ENCODE data around the gene PLBD1. TPM values are rescaled to one million over a fixed set of nuclear protein-coding genes. Genes with fewer than 3 reads are reported as not detected.

PLBD1 gene
- polyA plus RNA-seq, 1 donor = 18.8 TPM

DNA sequence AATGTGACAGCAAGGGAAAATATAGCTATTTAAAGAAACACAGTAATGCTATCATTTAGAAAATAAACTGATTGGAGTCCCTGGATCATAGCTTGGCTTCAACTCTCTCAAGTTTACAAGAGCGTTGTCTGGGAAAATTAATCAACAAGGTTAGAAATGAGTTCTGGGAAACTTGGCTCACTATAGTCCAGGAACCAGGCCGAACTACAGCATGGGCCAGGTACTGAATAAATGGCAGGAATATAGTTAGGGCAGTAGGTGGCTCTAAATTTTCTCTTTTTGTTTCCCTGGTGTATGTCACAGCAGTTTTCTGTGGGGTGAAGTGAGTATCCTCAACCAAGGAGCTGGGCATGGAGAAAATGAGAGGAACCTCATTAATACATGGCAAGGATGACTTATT lies 72.4 kb downstream of the PLBD1 start:
- DNase-seq = no peak

DNA sequence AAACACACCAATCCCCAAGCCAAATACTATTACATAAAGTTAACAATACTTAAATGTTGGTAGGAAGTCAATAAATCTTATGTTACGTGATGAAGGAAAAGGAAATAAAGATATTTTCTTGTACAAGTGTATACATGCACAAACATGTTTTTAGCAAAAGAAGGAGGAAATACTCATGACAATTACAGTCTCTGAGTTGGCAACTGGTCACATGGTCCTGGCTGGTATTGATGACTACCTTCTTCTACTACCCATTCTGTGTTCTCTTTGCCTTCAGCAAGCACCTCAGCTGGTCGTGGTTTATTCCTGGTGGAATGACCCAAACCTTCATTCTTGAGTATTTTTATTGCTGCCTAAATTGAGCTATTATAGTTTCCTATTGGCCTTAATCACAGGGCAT lies 84.8 kb downstream of the PLBD1 start:
- no peak for DNase-seq

DNA sequence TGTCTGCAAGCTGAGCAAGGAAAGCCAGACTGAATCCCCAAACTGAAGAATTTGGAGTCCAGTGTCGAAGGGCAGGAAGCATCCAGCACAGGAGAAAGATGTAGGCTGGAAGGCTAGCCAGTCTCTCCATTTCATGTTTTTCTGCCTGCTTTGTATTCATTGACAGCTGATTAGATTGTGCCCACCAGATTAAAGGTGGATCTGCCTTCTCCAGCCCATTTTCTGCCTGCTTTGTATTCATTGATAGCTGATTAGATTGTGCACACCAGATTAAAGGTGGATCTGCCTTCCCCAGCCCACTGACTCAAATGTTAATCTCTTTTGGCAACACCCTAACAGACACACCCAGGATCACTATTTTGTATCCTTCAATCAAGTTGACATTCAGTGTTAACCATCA lies 85.3 kb downstream of the PLBD1 start:
- DNase-seq = no peak

DNA sequence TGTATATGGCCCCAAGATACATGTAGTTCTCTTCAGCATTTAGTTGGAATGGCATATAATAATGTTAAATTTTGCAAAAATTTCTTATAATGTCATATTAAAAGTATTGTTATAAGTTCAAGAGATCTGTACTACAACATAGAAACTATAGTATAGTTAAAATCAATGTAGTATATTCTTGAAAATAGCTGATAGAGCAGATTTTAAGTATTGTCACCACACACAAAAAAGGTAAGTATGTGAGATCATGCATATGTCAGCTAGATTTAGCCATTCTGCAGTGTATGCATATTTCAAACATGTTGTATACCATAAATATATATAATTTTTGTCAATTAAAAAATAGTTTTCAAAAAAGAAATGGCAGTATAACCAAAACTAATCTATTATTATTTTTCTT lies 86.5 kb downstream of the PLBD1 start:
- DNase-seq = no peak

DNA sequence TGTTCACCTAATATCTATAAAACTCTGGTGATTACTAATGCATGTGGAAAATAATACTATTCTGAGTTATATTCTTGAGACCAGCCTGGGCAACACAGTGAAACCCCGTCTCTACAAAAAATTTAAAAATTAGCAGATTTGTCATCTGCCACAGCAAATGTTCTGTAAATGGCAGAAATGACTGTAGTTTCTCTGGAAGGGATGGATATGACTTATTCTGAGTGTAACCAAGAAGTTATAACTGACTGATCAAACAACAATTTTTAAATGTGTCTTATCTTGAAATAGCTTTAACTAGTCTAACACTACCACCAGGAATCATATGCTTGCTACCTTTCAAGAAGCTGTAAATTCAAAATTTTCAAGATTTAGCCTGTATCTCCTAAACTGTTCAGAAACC lies 88.7 kb downstream of the PLBD1 start:
- no peak for DNase-seq

DNA sequence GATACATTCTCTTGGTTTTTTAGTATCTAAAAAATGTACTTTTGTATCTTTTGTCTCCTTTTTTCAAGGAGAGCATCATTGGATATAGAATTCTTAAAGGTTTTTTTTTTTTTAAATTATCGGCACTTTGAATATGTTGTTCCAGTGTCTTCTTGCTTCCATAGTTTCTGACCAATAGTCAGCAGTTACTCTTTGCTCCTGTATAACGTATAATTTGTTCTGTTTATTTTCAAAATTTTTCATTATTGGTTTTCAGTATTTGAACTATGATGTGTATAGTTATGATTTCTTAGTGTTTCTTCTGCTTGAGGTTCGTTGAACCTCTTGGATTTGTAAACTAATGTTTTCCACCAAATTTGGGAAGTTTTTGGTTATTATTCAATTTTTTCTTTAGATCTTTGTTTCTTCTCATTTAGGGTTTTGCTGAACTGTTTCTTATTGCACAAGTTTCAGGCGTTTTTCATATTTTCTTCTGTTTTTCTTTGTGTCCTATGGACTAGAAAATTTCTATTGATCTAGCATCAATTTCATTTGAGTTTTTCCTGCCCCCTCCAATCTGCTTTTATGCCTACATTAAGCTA lies 93.9 kb downstream of the PLBD1 start:
- no peak for DNase-seq

DNA sequence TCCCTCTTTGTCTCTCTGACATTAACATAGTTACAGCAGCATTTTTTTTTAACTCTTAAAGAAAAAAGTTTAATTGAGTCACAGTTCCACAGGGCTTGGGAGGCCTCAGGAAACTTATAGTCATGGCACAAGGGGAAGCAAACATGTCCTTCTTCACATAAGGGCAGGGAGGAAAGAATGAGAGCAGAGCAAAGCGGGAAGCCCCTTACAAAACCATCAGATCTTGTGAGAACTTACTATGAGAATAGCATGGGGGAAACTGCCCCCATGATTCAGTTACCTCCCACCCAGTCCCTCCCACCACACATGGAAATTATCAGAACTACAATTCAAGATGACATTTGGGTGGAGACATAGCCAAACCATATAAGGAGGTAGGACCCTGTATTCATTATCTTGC lies 96.2 kb downstream of the PLBD1 start:
- no peak for DNase-seq

DNA sequence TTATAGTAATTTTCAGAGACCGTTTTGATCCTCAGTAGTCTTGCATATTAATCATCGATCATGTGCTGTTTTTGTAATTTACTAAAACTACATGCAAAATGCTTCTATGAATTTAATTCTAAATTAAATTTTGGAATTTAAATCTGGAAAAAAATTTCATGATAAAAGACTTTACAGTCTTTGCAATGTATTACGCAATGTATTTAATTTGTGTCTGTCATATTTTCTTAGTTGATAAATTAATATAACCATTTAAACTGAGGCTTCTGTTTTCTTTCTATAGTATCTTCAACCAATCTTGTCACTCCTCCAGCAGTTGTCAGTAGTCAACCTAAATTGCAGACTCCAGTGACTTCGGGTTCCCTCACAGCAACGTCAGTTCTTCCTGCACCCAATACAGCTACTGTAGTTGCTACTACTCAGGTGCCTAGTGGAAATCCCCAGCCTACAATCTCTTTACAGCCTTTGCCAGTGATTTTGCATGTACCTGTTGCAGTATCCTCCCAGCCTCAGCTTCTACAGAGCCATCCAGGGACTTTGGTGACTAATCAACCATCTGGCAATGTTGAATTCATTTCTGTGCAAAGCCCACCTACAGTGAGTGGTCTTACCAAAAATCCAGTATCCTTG lies 107.4 kb downstream of the PLBD1 start:
- DNase-seq = no peak

DNA sequence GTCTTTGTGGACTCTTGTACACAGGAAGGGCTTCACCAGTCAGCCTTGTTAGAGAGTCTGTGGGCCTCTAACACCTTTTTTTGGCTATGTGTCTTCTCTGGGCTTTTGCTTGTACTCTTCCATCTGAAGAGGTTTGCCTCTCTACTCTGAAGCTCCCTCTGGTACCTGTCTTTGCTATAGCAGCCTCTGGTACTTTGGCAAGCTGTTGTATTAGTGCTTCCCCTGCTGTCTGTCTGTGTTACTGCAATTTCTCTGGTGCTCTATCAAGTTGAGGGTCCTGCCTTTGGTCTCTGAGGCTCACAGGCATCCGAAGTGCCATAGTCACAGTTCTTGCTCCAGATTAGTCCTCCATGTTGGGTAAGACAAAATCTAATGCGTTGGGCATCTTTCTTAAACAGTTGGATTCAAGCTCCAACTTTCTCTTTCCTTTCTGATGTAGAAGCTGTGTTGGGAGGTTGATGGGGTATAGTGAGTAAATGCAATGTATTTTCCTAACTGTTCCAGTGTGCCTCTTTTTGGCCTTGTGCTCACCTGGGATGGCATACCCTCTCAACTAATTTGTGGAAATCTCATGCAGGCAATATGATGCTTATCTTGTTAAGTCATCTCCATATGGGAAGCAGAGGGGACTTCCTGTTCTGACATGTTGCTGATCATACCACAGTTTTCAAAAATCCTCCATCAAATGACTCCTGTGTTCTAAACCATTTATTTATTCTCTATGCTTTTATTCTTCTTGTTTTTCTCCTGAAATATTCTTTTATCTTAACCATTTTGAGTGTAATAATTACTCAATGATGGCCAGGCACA lies 113.4 kb downstream of the PLBD1 start:
- no peak for DNase-seq

Other genes starting within 250 kb of the PLBD1 start
- gene ATF7IP, start 202.2 kb downstream of the PLBD1 start, polyA plus RNA-seq (ENCODE audit: insufficient read length) = 37.9 TPM
- 0.32 TPM for gene GUCY2C, start 128.7 kb upstream of the PLBD1 start, polyA plus RNA-seq (ENCODE audit: insufficient read length)
- 57.4 TPM for gene WBP11, start 235.6 kb upstream of the PLBD1 start, polyA plus RNA-seq (ENCODE audit: insufficient read length)
- 0.74 TPM for gene C12orf60, start 235.8 kb upstream of the PLBD1 start, polyA plus RNA-seq (ENCODE audit: insufficient read length)
- gene SMCO3, start 246.3 kb upstream of the PLBD1 start, polyA plus RNA-seq (ENCODE audit: insufficient read length) = 0.15 TPM

Measured in hindlimb muscle (tissue), 1 donor.